Fibroblast of lung (primary cell): ENCODE results near the gene ZNF267.

Experiments
- CTCF ChIP-seq, 2 donors: IDR thresholded peaks in 1 of 2; conservative IDR thresholded peaks in 1 of 2; 1 replicate in 1 of 2; 2 replicates in 1 of 2; pipeline ENCODE4 v1.5.1; 2011 to 2012; ENCODE audit warnings: low read length in 2 of 2, control low read depth in 1 of 2, inconsistent platforms in 1 of 2, low read depth in 1 of 2, mild to moderate bottlenecking in 1 of 2
- EZH2 ChIP-seq: IDR thresholded peaks from 2 replicates; pipeline ENCODE4 v1.5.1; 2012; ENCODE audit warnings: low read length, control low read depth, mild to moderate bottlenecking; ENCODE audit errors: missing control alignments

GRCh38 chr16:31886227-31886626, 12.6 kb downstream of the ZNF267 start:
- TF ChIP-seq CTCF (conservative IDR thresholded peaks at IDR 0.05 in 1 of 2, IDR thresholded peaks at IDR 0.05 in 1 of 2; ENCODE audit: low read depth in 1 of 2, low read length in 2 of 2) (no peak), EZH2 (no peak)
